ENCODE measurements around the gene AKAP7.

DNA sequence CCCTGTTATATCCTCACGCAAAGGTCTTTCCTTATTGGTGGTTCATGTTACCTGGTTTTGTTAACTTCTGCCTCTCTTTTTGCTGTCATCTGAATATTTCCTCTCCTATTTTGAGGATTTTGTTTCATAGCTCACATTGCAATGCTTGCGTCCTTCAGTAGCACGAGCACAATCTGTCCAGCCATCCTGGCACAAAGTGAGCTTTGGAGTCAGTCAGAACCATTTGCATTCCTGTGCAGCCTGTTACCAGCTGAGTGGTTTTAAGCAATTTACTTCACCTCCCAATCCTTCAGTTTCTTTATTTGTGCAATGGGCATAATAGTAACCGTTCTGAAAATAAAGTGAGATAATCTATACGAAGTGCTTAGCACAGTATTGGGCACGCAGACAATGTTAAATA lies 42.7 kb downstream of the AKAP7 start:
- TF ChIP-seq, protein P1, sequence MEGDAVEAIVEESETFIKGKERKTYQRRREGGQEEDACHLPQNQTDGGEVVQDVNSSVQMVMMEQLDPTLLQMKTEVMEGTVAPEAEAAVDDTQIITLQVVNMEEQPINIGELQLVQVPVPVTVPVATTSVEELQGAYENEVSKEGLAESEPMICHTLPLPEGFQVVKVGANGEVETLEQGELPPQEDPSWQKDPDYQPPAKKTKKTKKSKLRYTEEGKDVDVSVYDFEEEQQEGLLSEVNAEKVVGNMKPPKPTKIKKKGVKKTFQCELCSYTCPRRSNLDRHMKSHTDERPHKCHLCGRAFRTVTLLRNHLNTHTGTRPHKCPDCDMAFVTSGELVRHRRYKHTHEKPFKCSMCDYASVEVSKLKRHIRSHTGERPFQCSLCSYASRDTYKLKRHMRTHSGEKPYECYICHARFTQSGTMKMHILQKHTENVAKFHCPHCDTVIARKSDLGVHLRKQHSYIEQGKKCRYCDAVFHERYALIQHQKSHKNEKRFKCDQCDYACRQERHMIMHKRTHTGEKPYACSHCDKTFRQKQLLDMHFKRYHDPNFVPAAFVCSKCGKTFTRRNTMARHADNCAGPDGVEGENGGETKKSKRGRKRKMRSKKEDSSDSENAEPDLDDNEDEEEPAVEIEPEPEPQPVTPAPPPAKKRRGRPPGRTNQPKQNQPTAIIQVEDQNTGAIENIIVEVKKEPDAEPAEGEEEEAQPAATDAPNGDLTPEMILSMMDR (IDR thresholded peaks at IDR 0.05; ENCODE audit: low read length) = no peak
- no peak for TF ChIP-seq EZH2 (IDR thresholded peaks at IDR 0.05; ENCODE audit: borderline replicate concordance, low read length)

Measured in OCI-LY1 (cell line).